GM23248 (cell line): ENCODE measurements around the gene CRTAC1. TPM values are rescaled to one million over a fixed set of nuclear protein-coding genes. Genes with fewer than 3 reads are reported as not detected.
A peak's percentile ranks its signal among the peaks of the same experiment; 100 is the strongest.

Experiments
- DNase-seq: peaks from one replicate; pipeline ENCODE4 v3.0.0-alpha.2; 2015
- H2AFZ ChIP-seq: fragments of 200-600 bp; sonication (generic); 2 replicates; pipeline ENCODE4 v1.6.1; 2016; ENCODE audit warnings: antibody characterized with exemption
- H3F3A ChIP-seq: fragments of 200-600 bp; sonication (generic); 2 replicates; pipeline ENCODE4 v1.6.1; 2016; ENCODE audit warnings: mild to moderate bottlenecking, antibody characterized with exemption, mixed run types; ENCODE audit not compliant: insufficient read depth
- H3K27ac ChIP-seq: fragments of 200-600 bp; sonication (generic); 2 replicates; pipeline ENCODE4 v1.5.1; 2016; ENCODE audit warnings: mild to moderate bottlenecking
- H3K27me3 ChIP-seq: fragments of 200-600 bp; sonication (generic); replicated peaks from 2 replicates; pipeline ENCODE4 v1.6.1; 2016; ENCODE audit warnings: mild to moderate bottlenecking; ENCODE audit not compliant: insufficient read depth
- H3K36me3 ChIP-seq: fragments of 200-600 bp; sonication (generic); 2 replicates; pipeline ENCODE4 v1.6.1; 2016; ENCODE audit warnings: low read depth, mild to moderate bottlenecking
- H3K4me1 ChIP-seq: fragments of 200-600 bp; sonication (generic); 2 replicates; pipeline ENCODE4 v1.6.1; 2016; ENCODE audit warnings: mild to moderate bottlenecking; ENCODE audit not compliant: insufficient read depth
- H3K4me2 ChIP-seq: fragments of 200-600 bp; sonication (generic); one replicate; pipeline ENCODE4 v1.6.1; 2016; ENCODE audit warnings: mild to moderate bottlenecking; ENCODE audit not compliant: unreplicated experiment
- H3K4me3 ChIP-seq: fragments of 200-600 bp; sonication (generic); 2 replicates; pipeline ENCODE4 v1.5.1; 2016; ENCODE audit warnings: mild to moderate bottlenecking
- H3K79me2 ChIP-seq: fragments of 200-600 bp; sonication (generic); 2 replicates; pipeline ENCODE4 v1.6.1; 2016; ENCODE audit warnings: mild to moderate bottlenecking; ENCODE audit not compliant: insufficient read depth
- H3K9ac ChIP-seq: fragments of 200-600 bp; sonication (generic); 2 replicates; pipeline ENCODE4 v1.6.1; 2016; ENCODE audit warnings: mild to moderate bottlenecking
- H3K9me2 ChIP-seq: fragments of 200-600 bp; sonication (generic); 2 replicates; pipeline ENCODE4 v1.6.1; 2016; ENCODE audit warnings: mixed run types, mild to moderate bottlenecking, moderate library complexity; ENCODE audit not compliant: insufficient read depth
- H3K9me3 ChIP-seq: fragments of 200-600 bp; sonication (generic); one replicate; pipeline ENCODE4 v1.6.1; 2017; ENCODE audit warnings: low read depth
- H4K20me1 ChIP-seq: fragments of 200-600 bp; sonication (generic); 2 replicates; pipeline ENCODE4 v1.6.0; 2016; ENCODE audit not compliant: insufficient read depth
- EZH2 ChIP-seq: fragments of 200-600 bp; sonication (generic); IDR thresholded peaks from 2 replicates; pipeline ENCODE4 v1.6.1; 2018; ENCODE audit warnings: antibody characterized with exemption, mild to moderate bottlenecking; ENCODE audit not compliant: insufficient read depth, poor library complexity, severe bottlenecking
- EZH2phosphoT487 ChIP-seq: fragments of 200-600 bp; sonication (generic); IDR thresholded peaks from 2 replicates; pipeline ENCODE4 v1.6.1; 2018; ENCODE audit warnings: antibody characterized with exemption, moderate library complexity, mild to moderate bottlenecking, low read depth; ENCODE audit not compliant: insufficient read depth
- WGBS, 2 experiments: methylation state at CpG; one replicate each; pipeline ENCODE4 v1.1.6; 2015 to 2017; ENCODE audit warnings: low lambda C conversion rate in 2 of 2, low coverage in 1 of 2; ENCODE audit errors: missing lambda C conversion rate in 2 of 2; 5-methylcytosine and 5-hydroxymethylcytosine counted together
- in situ Hi-C: fragments of 300-500 bp; cut with MboI; formaldehyde crosslinking; loops from 2 replicates; pipeline ENCODE4 v1.15.0; 2020
- polyA plus RNA-seq: library from polyadenylated mRNA; unstranded; fragments of >200 nt; fragmentation: Nextera tagmentation; extraction: Ambion mirVana; gene quantifications from 2 replicates; pipeline ENCODE4 v1.2.1, GENCODE V29; 2016
- total RNA-seq: library from RNA; depleted of rRNA; stranded (reverse); fragments of >200 nt; shearing (Covaris generic); gene quantifications from 2 replicates; pipeline ENCODE4 v1.2.3, GENCODE V29; 2014; rRNA removed

The CRTAC1 gene
- total RNA-seq (0.13 TPM in 1 of 2 replicates, not detected in the other), polyA plus RNA-seq (not detected in 2 replicates)

- Histone ChIP-seq H3K9ac (no peak within 1 kb of the TSS), H3K36me3 (no peaks in the 10 kb centered on the region), H3K9me2 (no peaks in the 10 kb centered on the region), H4K20me1 (no peaks in the 10 kb centered on the region), H3K27me3 (peaks cover 62% of the 10 kb centered on the region), H3K4me3 (no peak within 1 kb of the TSS), H3K27ac (no peak within 1 kb of the TSS), H2AFZ (no peak within 1 kb of the TSS), H3F3A (no peaks in the 10 kb centered on the region), H3K79me2 (no peaks in the 10 kb centered on the region), H3K4me2 (no peak within 1 kb of the TSS), H3K4me1 (no peaks in the 10 kb centered on the region), H3K9me3 (no peaks in the 10 kb centered on the region)
- TF ChIP-seq EZH2phosphoT487 = 0 out of 2 replicates have a peak, but pooled peaks have one; percentile 17
- TF ChIP-seq EZH2 = peak; percentile 95
- WGBS, 2 experiments = 1 to 2% methylated on average over 56 to 63 of the region's 86 CpGs
- in situ Hi-C loops = loop anchor here (25.0 kb wide), 1 partner anchor 243 kb away; no protein-coding TSS in a partner anchor
- peak; percentile 49 for DNase-seq
Observed at GRCh38 chr10:98030093-98030821, at the start of gene CRTAC1. Gene CRTAC1, minus strand, starts transcription at chr10:98030621. Its CDS starts 149 bp downstream, at chr10:98030472.

- no peak overlapping the region for H3K4me2 ChIP-seq
- no peaks in the 10 kb centered on the region for H3K4me1 ChIP-seq
- in situ Hi-C loops = no loop called here
- WGBS, 2 experiments = 70 to 83% methylated on average over 1 of the region's 1 CpG
- H3K9ac ChIP-seq = no peak overlapping the region
- H3K36me3 ChIP-seq = no peaks in the 10 kb centered on the region
- DNase-seq = no peak
- no peaks in the 10 kb centered on the region for H3K79me2 ChIP-seq
- no peaks in the 10 kb centered on the region for H3K9me3 ChIP-seq
- H3K27ac ChIP-seq = no peak overlapping the region
- H3K9me2 ChIP-seq = no peaks in the 10 kb centered on the region
- no peaks in the 10 kb centered on the region for H3K27me3 ChIP-seq
- no peak for TF ChIP-seq EZH2
- no peak for TF ChIP-seq EZH2phosphoT487
- H4K20me1 ChIP-seq = no peaks in the 10 kb centered on the region
- no peak overlapping the region for H2AFZ ChIP-seq
- no peaks in the 10 kb centered on the region for H3F3A ChIP-seq
- H3K4me3 ChIP-seq = no peak overlapping the region
Observed at GRCh38 chr10:98078774-98079173, 48.4 kb upstream of the CRTAC1 start.

GRCh38 chr10:98077223-98077622, 46.8 kb upstream of the CRTAC1 start:
- Histone ChIP-seq H3K27ac (no peak overlapping the region), H3K9me2 (no peaks in the 10 kb centered on the region), H3K9ac (no peak overlapping the region), H3K79me2 (no peaks in the 10 kb centered on the region), H3K4me3 (no peak overlapping the region), H3K4me1 (no peaks in the 10 kb centered on the region), H3K4me2 (no peak overlapping the region), H3K27me3 (no peaks in the 10 kb centered on the region), H2AFZ (no peak overlapping the region), H3K9me3 (no peaks in the 10 kb centered on the region), H4K20me1 (no peaks in the 10 kb centered on the region), H3F3A (no peaks in the 10 kb centered on the region), H3K36me3 (no peaks in the 10 kb centered on the region)
- DNase-seq = no peak
- TF ChIP-seq EZH2 = no peak
- TF ChIP-seq EZH2phosphoT487 = no peak
- in situ Hi-C loops = no loop called here
- WGBS, 2 experiments = 22 to 26% methylated on average over 1 of the region's 1 CpG

- no peak for DNase-seq
- Histone ChIP-seq H3K4me2 (no peak overlapping the region), H3K27me3 (no peaks in the 10 kb centered on the region), H3K9me2 (no peaks in the 10 kb centered on the region), H3K9me3 (no peaks in the 10 kb centered on the region), H3K79me2 (no peaks in the 10 kb centered on the region), H4K20me1 (no peaks in the 10 kb centered on the region), H3K9ac (no peak overlapping the region), H3F3A (no peaks in the 10 kb centered on the region), H3K36me3 (no peaks in the 10 kb centered on the region), H3K4me1 (no peaks in the 10 kb centered on the region), H3K27ac (no peak overlapping the region), H2AFZ (no peak overlapping the region), H3K4me3 (no peak overlapping the region)
- no peak for TF ChIP-seq EZH2
- no peak for TF ChIP-seq EZH2phosphoT487
- in situ Hi-C loops = no loop called here
- 19 to 25% methylated on average over 7 of the region's 7 CpGs for WGBS, 2 experiments
Observed at GRCh38 chr10:98076086-98076485, 45.7 kb upstream of the CRTAC1 start.
